Lower lobe of right lung (tissue), 2 donors: Measurements from ENCODE around the gene MUC2. TPM values are rescaled to one million over a fixed set of nuclear protein-coding genes. Genes with fewer than 3 reads are reported as not detected.

Experiments
- ATAC-seq, 2 donors: fragments of 200-7000 bp; cut with Tn5 transposase; one replicate each; pipeline ENCODE4 v1.9.1; 2020 to 2022; ENCODE audit warnings: mild to moderate bottlenecking in 2 of 2, moderate library complexity in 2 of 2
- DNase-seq: peaks from one replicate; pipeline ENCODE4 v3.0.0-alpha.2; 2020
- H3K27ac ChIP-seq: fragments of 200-600 bp; one replicate; pipeline ENCODE4 v1.8.0; 2022
- H3K27me3 ChIP-seq: fragments of 200-600 bp; one replicate; pipeline ENCODE4 v1.8.0; 2022; ENCODE audit warnings: low read depth
- H3K36me3 ChIP-seq: fragments of 200-600 bp; one replicate; pipeline ENCODE4 v1.8.0; 2022; ENCODE audit warnings: mild to moderate bottlenecking
- H3K4me1 ChIP-seq: fragments of 200-600 bp; one replicate; pipeline ENCODE4 v1.8.0; 2022
- H3K4me3 ChIP-seq: fragments of 200-600 bp; one replicate; pipeline ENCODE4 v1.8.0; 2022; ENCODE audit warnings: mild to moderate bottlenecking
- H3K9me3 ChIP-seq: fragments of 200-600 bp; one replicate; pipeline ENCODE4 v1.8.0; 2022
- intact Hi-C: fragments of 100-400 bp; cut with DNase I; formaldehyde crosslinking; loops from one replicate; pipeline ENCODE4 v1.11.0; 2022
- total RNA-seq: library from RNA; stranded (reverse); fragmentation: NEBNext Ultra II Directional; extraction: Animal tissue kit (Norgen Biotek cat#: 25700); gene quantifications from one replicate; pipeline ENCODE4 v1.2.1, GENCODE V29; 2021
- TF ChIP-seq, protein P1 (sequence below): fragments of 200-600 bp; IDR thresholded peaks from one replicate; pipeline ENCODE4 v1.8.0; 2022; ENCODE audit warnings: antibody characterized with exemption, mild to moderate bottlenecking
- donor health status: DM: no; HTN: yes; CAD: no; lungs with severe emphysema.

Gene MUC2
- total RNA-seq, 1 donor from 2014 or later: not detected

DNA sequence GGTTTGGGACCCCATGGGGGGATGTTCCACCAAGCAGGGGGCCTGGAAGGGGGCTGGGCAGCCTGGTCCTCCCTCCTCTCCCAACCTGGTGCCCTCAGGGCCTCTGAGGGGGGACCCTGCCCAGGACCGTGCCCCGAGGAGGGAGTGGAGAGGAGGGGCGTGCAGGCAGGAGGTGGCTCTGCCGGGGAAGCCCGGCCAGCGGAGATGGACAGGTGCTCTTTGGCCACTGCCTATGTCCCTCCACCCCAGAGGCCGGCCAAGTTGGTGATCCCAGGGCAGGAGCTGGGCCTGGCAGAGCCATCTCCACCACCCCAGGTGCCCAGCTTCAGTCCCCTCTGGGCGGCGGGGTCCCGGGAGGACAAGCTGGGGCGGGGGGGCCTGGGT lies 2.4 kb downstream of the MUC2 start:
- peaks cover 17% of the 10 kb centered on the region for H3K4me1 ChIP-seq
- no peaks in the 10 kb centered on the region for H3K36me3 ChIP-seq
- TF ChIP-seq, protein P1, sequence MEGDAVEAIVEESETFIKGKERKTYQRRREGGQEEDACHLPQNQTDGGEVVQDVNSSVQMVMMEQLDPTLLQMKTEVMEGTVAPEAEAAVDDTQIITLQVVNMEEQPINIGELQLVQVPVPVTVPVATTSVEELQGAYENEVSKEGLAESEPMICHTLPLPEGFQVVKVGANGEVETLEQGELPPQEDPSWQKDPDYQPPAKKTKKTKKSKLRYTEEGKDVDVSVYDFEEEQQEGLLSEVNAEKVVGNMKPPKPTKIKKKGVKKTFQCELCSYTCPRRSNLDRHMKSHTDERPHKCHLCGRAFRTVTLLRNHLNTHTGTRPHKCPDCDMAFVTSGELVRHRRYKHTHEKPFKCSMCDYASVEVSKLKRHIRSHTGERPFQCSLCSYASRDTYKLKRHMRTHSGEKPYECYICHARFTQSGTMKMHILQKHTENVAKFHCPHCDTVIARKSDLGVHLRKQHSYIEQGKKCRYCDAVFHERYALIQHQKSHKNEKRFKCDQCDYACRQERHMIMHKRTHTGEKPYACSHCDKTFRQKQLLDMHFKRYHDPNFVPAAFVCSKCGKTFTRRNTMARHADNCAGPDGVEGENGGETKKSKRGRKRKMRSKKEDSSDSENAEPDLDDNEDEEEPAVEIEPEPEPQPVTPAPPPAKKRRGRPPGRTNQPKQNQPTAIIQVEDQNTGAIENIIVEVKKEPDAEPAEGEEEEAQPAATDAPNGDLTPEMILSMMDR: no peak
- H3K27me3 ChIP-seq: no peaks in the 10 kb centered on the region
- intact Hi-C loops: no loop called here
- ATAC-seq (no peak), DNase-seq (peak; percentile 32)
- H3K4me3 ChIP-seq: no peak overlapping the region
- H3K9me3 ChIP-seq: no peaks in the 10 kb centered on the region
- no peak overlapping the region for H3K27ac ChIP-seq

GRCh38 chr11:1077417-1078119 lies 2.9 kb downstream of the MUC2 start:
- Histone ChIP-seq H3K27ac (no peak overlapping the region), H3K9me3 (no peaks in the 10 kb centered on the region), H3K36me3 (no peaks in the 10 kb centered on the region), H3K27me3 (no peaks in the 10 kb centered on the region), H3K4me1 (peaks cover 14% of the 10 kb centered on the region), H3K4me3 (no peak overlapping the region)
- ATAC-seq: no peak
- TF ChIP-seq, protein P1: no peak
- intact Hi-C loops: no loop called here
- peak; percentile 46 for DNase-seq

DNA sequence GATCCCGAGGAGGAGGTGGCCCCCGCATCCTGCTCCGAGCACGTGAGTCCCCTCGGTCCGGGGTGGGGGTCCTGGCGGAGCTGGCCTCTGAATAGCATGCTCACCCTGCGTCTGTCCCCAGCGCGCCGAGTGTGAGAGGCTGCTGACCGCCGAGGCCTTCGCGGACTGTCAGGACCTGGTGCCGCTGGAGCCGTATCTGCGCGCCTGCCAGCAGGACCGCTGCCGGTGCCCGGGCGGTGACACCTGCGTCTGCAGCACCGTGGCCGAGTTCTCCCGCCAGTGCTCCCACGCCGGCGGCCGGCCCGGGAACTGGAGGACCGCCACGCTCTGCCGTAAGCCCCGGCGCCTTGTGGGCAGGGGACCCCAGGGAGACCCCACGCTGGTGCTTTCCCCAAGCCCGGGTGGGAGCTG lies 3.5 kb downstream of the MUC2 start:
- no peaks in the 10 kb centered on the region for H3K27me3 ChIP-seq
- no peaks in the 10 kb centered on the region for H3K9me3 ChIP-seq
- DNase-seq (peak; percentile 39), ATAC-seq (no peak)
- TF ChIP-seq, protein P1: no peak
- intact Hi-C loops: no loop called here
- no peaks in the 10 kb centered on the region for H3K36me3 ChIP-seq
- H3K27ac ChIP-seq: no peak overlapping the region
- H3K4me3 ChIP-seq: no peak overlapping the region
- peaks cover 8% of the 10 kb centered on the region for H3K4me1 ChIP-seq

DNA sequence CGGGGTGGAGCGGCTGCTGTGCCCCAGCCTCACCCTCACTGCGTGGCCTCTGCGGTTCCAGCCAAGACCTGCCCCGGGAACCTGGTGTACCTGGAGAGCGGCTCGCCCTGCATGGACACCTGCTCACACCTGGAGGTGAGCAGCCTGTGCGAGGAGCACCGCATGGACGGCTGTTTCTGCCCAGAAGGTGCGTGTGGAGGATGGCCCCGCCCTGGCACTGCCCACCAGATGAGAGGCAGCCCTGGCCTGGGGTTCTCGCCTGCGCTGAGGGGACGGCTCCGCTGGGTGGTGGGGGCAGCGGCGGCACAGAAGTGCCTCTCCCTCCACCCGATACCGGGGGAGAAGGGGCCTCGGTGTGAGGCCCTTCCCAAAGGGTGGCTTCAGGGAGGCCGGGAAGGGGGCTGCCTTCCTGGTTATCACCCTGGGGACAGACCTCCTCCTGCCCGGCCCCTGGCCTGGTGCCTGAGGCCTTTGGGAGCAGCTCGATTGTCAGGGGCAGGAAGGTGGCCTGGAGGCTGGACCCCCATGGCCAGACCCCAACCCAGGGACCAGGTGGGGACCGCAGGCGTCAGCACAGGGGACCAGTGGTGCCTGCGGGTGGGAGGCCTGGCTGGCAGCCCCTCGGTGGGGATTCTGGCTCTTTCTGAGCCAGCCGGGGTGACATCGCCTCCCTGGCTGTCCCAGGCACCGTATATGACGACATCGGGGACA lies 7.1 kb downstream of the MUC2 start:
- no peak overlapping the region for H3K4me3 ChIP-seq
- peaks cover 5% of the 10 kb centered on the region for H3K27me3 ChIP-seq
- intact Hi-C loops: no loop called here
- no peaks in the 10 kb centered on the region for H3K4me1 ChIP-seq
- DNase-seq: peak; percentile 46
- TF ChIP-seq, protein P1: no peak
- H3K9me3 ChIP-seq: no peaks in the 10 kb centered on the region
- H3K27ac ChIP-seq: no peak overlapping the region
- no peak for ATAC-seq
- no peaks in the 10 kb centered on the region for H3K36me3 ChIP-seq

- Histone ChIP-seq H3K4me1 (no peaks in the 10 kb centered on the region), H3K9me3 (no peaks in the 10 kb centered on the region), H3K36me3 (no peaks in the 10 kb centered on the region), H3K27me3 (peaks cover 5% of the 10 kb centered on the region), H3K27ac (no peak overlapping the region), H3K4me3 (no peak overlapping the region)
- DNase-seq: peak; percentile 39
- TF ChIP-seq, protein P1: no peak
- intact Hi-C loops: no loop called here
- peak; percentile 12 to 16 for ATAC-seq
These were observed 7.7 kb downstream of the MUC2 start for GRCh38 chr11:1082346-1082727.
